Panc1 (cell line): ENCODE measurements around the gene TLE3. TPM values are rescaled to one million over a fixed set of nuclear protein-coding genes. Genes with fewer than 3 reads are reported as not detected.

Experiments used
- ATAC-seq: fragments of 200-7000 bp; cut with Tn5 transposase; 2 replicates; pipeline ENCODE4 v1.9.1; 2020; ENCODE audit warnings: mild to moderate bottlenecking, moderate library complexity
- BruUV-seq: library from RNA; stranded (reverse); fragments of 400-500 nt; replicated peaks from 2 replicates; lab custom pipeline; 2021; lab: Mats Ljungman, UMichigan
- CTCF ChIA-PET: fragments of 300-600 bp; sonication (Branson Sonifier 250); formaldehyde crosslinking; loops from one replicate; lab custom pipeline; 2022; ENCODE audit warnings: antibody characterized with exemption; lab: Charles Lee
- POLR2A ChIA-PET: fragments of 300-600 bp; sonication (Branson Sonifier 250); formaldehyde crosslinking; loops from one replicate; lab custom pipeline; 2022; ENCODE audit warnings: antibody characterized with exemption; lab: Charles Lee
- DNase-seq: peaks from one replicate; pipeline ENCODE4 v3.0.0-alpha.2; 2010; ENCODE audit warnings: low read depth, low spot score
- H3K27ac ChIP-seq: 2 replicates; pipeline ENCODE4 v1.5.1; 2011; ENCODE audit warnings: mild to moderate bottlenecking, low read length, inconsistent platforms
- H3K27me3 ChIP-seq: fragments of 200-500 bp; sonication (Bioruptor generic); 2 replicates; pipeline ENCODE4 v1.6.0; 2014; ENCODE audit warnings: low read length, inconsistent platforms; ENCODE audit not compliant: control insufficient read depth, insufficient read depth
- H3K36me3 ChIP-seq: fragments of 200-500 bp; sonication (Bioruptor generic); 2 replicates; pipeline ENCODE4 v1.5.1; 2014; ENCODE audit warnings: inconsistent platforms, mild to moderate bottlenecking, low read length, moderate library complexity; ENCODE audit not compliant: control insufficient read depth, insufficient read depth
- H3K4me1 ChIP-seq: 2 replicates; pipeline ENCODE4 v1.5.1; 2011; ENCODE audit warnings: inconsistent platforms, mild to moderate bottlenecking, low read length, moderate library complexity; ENCODE audit not compliant: control insufficient read depth, insufficient read depth
- H3K4me3 ChIP-seq, 2 experiments: 2 replicates each; pipeline ENCODE4 v1.5.1; 2011 to 2012; ENCODE audit warnings: low read depth in 2 of 2, low read length in 2 of 2, mild to moderate bottlenecking in 2 of 2, inconsistent platforms in 1 of 2, moderate library complexity in 1 of 2
- H3K9me3 ChIP-seq: fragments of 200-500 bp; sonication (Bioruptor generic); 2 replicates; pipeline ENCODE4 v1.5.1; 2014; ENCODE audit warnings: low read depth, mild to moderate bottlenecking, inconsistent platforms, low read length, moderate library complexity; ENCODE audit not compliant: control insufficient read depth, insufficient read depth
- POLR2AphosphoS5 ChIP-seq: IDR thresholded peaks from 2 replicates; pipeline ENCODE4 v1.6.1; 2012; ENCODE audit warnings: mild to moderate bottlenecking, low read depth, low read length, moderate library complexity
- SIN3A ChIP-seq: IDR thresholded peaks from 2 replicates; pipeline ENCODE4 v1.6.1; 2012; ENCODE audit warnings: low read depth, mild to moderate bottlenecking, low read length, moderate library complexity, borderline replicate concordance; ENCODE audit not compliant: insufficient read depth
- TCF7L2 ChIP-seq: IDR thresholded peaks from 2 replicates; pipeline ENCODE4 v1.6.1; 2011; ENCODE audit warnings: mild to moderate bottlenecking, low read depth, low read length, inconsistent platforms
- in situ Hi-C: cut with HindIII; loops from 2 replicates; pipeline ENCODE4 v1.10.0; 2016; ENCODE audit warnings: low sequenced_read_pairs, low pct_unique_long_range_greater_than_20kb
- intact Hi-C: fragments of 100-400 bp; cut with micrococcal nuclease; formaldehyde crosslinking; loops from one replicate; pipeline ENCODE4 v1.10.0; 2022; ENCODE audit not compliant: unreplicated experiment
- total RNA-seq: library from RNA; stranded (reverse); gene quantifications from one replicate; pipeline ENCODE4 v1.2.1, GENCODE V29; 2021; ENCODE audit not compliant: unreplicated experiment
- TF ChIP-seq, protein P1 (sequence below): fragments of 450-650 bp; IDR thresholded peaks from 2 replicates; pipeline ENCODE4 v1.5.1; 2017; ENCODE audit warnings: mild to moderate bottlenecking
- TF ChIP-seq, protein P2 (sequence below), 2 experiments: IDR thresholded peaks; 2 replicates each; pipeline ENCODE4 v1.6.1; 2011 to 2012; ENCODE audit warnings: low read depth in 2 of 2, control low read depth in 1 of 2, low read length in 1 of 2, mild to moderate bottlenecking in 1 of 2, moderate library complexity in 1 of 2; ENCODE audit not compliant: insufficient read depth in 1 of 2

The TLE3 gene
- total RNA-seq, 1 experiment from 2014 or later, result 132 TPM

DNA sequence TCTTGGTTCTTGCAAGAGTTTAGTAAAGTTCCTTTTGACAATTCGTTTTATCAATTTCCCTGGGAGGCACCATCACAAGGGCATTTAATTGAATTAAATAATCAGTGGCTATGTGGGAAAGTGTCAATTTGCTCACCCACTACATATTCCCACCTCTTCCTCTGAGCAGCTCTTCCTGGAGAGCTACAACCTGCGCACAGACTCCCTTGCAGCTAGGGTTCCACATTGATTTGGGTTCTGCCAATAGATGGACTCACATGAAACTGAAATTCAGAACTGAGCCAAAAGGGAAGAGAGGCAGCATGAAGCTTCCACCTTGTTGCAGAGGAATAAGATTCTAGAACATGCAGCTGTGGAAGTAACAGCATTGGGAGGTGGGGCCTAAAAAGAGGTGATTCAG is 94.8 kb downstream of the TLE3 start:
- in situ Hi-C loops (no loop called here), intact Hi-C loops (no loop called here)
- CTCF ChIA-PET, result interaction anchor here (0.6 kb wide), 1 partner anchor 483 kb away, joined by 3 read pairs; no protein-coding TSS in a partner anchor
- BruUV-seq, result no TSS peak
- Histone ChIP-seq H3K4me1 (no peaks in the 10 kb centered on the region), H3K27ac (no peak overlapping the region), H3K27me3 (no peaks in the 10 kb centered on the region), H3K36me3 (no peaks in the 10 kb centered on the region), H3K4me3 (no peak overlapping the region), H3K9me3 (no peaks in the 10 kb centered on the region)
- no peak for DNase-seq
- TF ChIP-seq POLR2AphosphoS5, result no peak
- no peak for TF ChIP-seq TCF7L2
- TF ChIP-seq, protein P1, sequence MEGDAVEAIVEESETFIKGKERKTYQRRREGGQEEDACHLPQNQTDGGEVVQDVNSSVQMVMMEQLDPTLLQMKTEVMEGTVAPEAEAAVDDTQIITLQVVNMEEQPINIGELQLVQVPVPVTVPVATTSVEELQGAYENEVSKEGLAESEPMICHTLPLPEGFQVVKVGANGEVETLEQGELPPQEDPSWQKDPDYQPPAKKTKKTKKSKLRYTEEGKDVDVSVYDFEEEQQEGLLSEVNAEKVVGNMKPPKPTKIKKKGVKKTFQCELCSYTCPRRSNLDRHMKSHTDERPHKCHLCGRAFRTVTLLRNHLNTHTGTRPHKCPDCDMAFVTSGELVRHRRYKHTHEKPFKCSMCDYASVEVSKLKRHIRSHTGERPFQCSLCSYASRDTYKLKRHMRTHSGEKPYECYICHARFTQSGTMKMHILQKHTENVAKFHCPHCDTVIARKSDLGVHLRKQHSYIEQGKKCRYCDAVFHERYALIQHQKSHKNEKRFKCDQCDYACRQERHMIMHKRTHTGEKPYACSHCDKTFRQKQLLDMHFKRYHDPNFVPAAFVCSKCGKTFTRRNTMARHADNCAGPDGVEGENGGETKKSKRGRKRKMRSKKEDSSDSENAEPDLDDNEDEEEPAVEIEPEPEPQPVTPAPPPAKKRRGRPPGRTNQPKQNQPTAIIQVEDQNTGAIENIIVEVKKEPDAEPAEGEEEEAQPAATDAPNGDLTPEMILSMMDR, result no peak
- no peak for TF ChIP-seq SIN3A
- TF ChIP-seq, protein P2, sequence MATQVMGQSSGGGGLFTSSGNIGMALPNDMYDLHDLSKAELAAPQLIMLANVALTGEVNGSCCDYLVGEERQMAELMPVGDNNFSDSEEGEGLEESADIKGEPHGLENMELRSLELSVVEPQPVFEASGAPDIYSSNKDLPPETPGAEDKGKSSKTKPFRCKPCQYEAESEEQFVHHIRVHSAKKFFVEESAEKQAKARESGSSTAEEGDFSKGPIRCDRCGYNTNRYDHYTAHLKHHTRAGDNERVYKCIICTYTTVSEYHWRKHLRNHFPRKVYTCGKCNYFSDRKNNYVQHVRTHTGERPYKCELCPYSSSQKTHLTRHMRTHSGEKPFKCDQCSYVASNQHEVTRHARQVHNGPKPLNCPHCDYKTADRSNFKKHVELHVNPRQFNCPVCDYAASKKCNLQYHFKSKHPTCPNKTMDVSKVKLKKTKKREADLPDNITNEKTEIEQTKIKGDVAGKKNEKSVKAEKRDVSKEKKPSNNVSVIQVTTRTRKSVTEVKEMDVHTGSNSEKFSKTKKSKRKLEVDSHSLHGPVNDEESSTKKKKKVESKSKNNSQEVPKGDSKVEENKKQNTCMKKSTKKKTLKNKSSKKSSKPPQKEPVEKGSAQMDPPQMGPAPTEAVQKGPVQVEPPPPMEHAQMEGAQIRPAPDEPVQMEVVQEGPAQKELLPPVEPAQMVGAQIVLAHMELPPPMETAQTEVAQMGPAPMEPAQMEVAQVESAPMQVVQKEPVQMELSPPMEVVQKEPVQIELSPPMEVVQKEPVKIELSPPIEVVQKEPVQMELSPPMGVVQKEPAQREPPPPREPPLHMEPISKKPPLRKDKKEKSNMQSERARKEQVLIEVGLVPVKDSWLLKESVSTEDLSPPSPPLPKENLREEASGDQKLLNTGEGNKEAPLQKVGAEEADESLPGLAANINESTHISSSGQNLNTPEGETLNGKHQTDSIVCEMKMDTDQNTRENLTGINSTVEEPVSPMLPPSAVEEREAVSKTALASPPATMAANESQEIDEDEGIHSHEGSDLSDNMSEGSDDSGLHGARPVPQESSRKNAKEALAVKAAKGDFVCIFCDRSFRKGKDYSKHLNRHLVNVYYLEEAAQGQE (IDR thresholded peaks at IDR 0.05; ENCODE audit: insufficient read depth in 1 of 2, low read depth in 2 of 2, low read length in 1 of 2), result no peak
- POLR2A ChIA-PET, result no interaction called here
- ATAC-seq, result no peak

DNA sequence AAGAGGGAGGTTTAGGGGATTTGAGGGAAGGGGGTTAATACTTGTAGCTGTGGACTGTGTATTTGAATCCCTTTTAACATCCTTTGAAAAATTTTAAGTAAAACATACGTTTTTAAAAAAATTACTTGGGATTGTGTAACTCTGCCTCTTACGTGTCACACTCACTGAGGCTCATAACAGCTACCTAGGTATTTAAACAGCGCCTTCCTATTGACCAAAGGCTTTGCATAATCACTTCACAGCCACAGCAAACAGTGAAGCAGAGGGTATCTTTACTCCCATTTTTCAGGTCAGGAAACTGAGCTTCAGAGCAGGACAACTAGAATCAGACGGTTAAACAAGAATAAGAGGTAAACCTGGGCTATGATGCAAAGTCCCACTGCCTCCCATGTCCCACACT is 95.9 kb downstream of the TLE3 start:
- BruUV-seq, result no TSS peak
- ATAC-seq, result no peak
- POLR2A ChIA-PET, result no interaction called here

More for the DNA sequence above, 95.9 kb downstream of the TLE3 start:
- no peaks in the 10 kb centered on the region for H3K4me1 ChIP-seq
- no peaks in the 10 kb centered on the region for H3K9me3 ChIP-seq
- DNase-seq, result no peak
- TF ChIP-seq POLR2AphosphoS5, result no peak
- TF ChIP-seq, protein P2 (IDR thresholded peaks at IDR 0.05; ENCODE audit: insufficient read depth in 1 of 2, low read depth in 2 of 2, low read length in 1 of 2), result no peak
- no peak for TF ChIP-seq TCF7L2
- no peak for TF ChIP-seq SIN3A
- TF ChIP-seq, protein P1, result no peak
- CTCF ChIA-PET, result no interaction called here
- no peak overlapping the region for H3K27ac ChIP-seq
- no peaks in the 10 kb centered on the region for H3K36me3 ChIP-seq
- in situ Hi-C loops, result no loop called here
- intact Hi-C loops, result no loop called here
- H3K27me3 ChIP-seq, result no peaks in the 10 kb centered on the region
- H3K4me3 ChIP-seq, result no peak overlapping the region
